ENCODE measurements around the gene BRD8.

DNA sequence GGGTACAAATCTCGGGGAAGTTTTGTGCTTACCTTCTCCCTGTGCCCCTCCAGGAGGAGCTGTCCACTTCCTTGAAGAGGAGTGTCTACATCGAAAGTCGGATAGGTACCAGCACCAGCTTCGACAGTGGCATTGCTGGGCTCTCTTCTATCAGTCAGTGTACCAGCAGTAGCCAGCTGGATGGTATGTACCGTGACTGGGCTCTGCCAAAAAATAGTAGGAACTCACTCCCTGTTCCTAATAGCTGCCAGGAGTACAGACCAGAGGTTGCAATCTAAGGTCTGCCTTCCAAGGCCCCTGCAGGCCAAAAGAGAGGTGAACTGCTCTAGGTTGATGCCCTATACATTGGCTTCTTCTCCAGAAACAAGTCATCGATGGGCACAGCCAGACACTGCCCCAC, 4.4 kb upstream of the BRD8 start:
- no peak for TF ChIP-seq C11orf30 (IDR thresholded peaks at IDR 0.05; ENCODE audit: low read depth)
- TF ChIP-seq BHLHE40 (IDR thresholded peaks at IDR 0.05; ENCODE audit: low read length) = no peak
- TF ChIP-seq, protein P1, sequence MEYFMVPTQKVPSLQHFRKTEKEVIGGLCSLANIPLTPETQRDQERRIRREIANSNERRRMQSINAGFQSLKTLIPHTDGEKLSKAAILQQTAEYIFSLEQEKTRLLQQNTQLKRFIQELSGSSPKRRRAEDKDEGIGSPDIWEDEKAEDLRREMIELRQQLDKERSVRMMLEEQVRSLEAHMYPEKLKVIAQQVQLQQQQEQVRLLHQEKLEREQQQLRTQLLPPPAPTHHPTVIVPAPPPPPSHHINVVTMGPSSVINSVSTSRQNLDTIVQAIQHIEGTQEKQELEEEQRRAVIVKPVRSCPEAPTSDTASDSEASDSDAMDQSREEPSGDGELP (CRISPR knock-in tag; IDR thresholded peaks at IDR 0.05; ENCODE audit: borderline replicate concordance) = no peak
- TF ChIP-seq ZBTB8A (IDR thresholded peaks at IDR 0.05; ENCODE audit: partially characterized antibody) = no peak
- no peak for TF ChIP-seq CBX5 (IDR thresholded peaks at IDR 0.05; ENCODE audit: borderline replicate concordance, low read depth)

Measured in K562 (cell line).